ENCODE data around the gene ATP9B. TPM values are rescaled to one million over a fixed set of nuclear protein-coding genes. Genes with fewer than 3 reads are reported as not detected.

Gene ATP9B
- total and polyA plus RNA-seq, 4 donors: 7.1 to 31.4 (median 15.5) TPM

DNA sequence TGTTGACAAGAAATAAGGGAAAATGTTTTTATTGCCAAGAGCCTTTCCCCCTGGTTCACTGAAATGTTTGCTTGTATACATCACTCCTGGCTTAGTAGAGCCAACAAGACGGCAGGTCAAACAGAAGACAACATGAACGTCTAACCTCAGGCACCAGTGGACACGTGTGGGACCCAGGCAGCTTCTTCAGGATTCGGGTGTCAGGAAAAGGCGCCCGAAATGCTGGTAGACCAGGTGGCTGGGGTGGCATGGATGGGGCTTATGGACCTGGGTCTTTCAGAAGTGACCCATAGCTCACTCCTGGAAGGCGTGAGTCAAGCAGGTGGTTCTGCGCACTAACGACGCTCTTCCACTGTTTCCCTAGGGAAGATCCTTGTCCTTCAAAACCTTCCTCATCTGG is 303.3 kb downstream of the ATP9B start:
- Histone ChIP-seq H3K36me3 (ENCODE audit: control insufficient read depth in 4 of 4, insufficient read depth in 3 of 4, low read depth in 1 of 4, low read length in 3 of 4) (peaks cover 2 to 9% (median 5%) of the 10 kb centered on the region in 4 donors), H3K27ac (ENCODE audit: low read depth in 1 of 2, low read length in 2 of 2) (no peak overlapping the region), H3K4me3 (ENCODE audit: low read depth in 1 of 3, low read length in 3 of 3) (no peak overlapping the region), H3K9me3 (ENCODE audit: control insufficient read depth in 4 of 4, low read length in 3 of 4) (no peaks in the 10 kb centered on the region), H3K4me1 (ENCODE audit: control insufficient read depth in 4 of 4, insufficient read depth in 4 of 4, low read length in 3 of 4) (no peaks in the 10 kb centered on the region), H3K9ac (ENCODE audit: low read depth in 1 of 2, low read length in 2 of 2) (no peak overlapping the region), H3K27me3 (ENCODE audit: control insufficient read depth in 4 of 4, insufficient read depth in 4 of 4, low read length in 3 of 4) (no peaks in the 10 kb centered on the region)
- TF ChIP-seq HNF4G (IDR thresholded peaks at IDR 0.05) (no peak), SP1 (IDR thresholded peaks at IDR 0.05) (no peak), GABPA (IDR thresholded peaks at IDR 0.05 in 1 of 2, conservative IDR thresholded peaks at IDR 0.05 in 1 of 2) (no peak), JUND (IDR thresholded peaks at IDR 0.05) (no peak), RXRA (IDR thresholded peaks at IDR 0.05) (no peak), RAD21 (IDR thresholded peaks at IDR 0.05) (no peak), TAF1 (conservative IDR thresholded peaks at IDR 0.05) (no peak), FOXA2 (IDR thresholded peaks at IDR 0.05) (no peak), EGR1 (IDR thresholded peaks at IDR 0.05; ENCODE audit: low read depth in 2 of 2) (no peak), HNF4A (conservative IDR thresholded peaks at IDR 0.05) (no peak)
- TF ChIP-seq, protein P1, sequence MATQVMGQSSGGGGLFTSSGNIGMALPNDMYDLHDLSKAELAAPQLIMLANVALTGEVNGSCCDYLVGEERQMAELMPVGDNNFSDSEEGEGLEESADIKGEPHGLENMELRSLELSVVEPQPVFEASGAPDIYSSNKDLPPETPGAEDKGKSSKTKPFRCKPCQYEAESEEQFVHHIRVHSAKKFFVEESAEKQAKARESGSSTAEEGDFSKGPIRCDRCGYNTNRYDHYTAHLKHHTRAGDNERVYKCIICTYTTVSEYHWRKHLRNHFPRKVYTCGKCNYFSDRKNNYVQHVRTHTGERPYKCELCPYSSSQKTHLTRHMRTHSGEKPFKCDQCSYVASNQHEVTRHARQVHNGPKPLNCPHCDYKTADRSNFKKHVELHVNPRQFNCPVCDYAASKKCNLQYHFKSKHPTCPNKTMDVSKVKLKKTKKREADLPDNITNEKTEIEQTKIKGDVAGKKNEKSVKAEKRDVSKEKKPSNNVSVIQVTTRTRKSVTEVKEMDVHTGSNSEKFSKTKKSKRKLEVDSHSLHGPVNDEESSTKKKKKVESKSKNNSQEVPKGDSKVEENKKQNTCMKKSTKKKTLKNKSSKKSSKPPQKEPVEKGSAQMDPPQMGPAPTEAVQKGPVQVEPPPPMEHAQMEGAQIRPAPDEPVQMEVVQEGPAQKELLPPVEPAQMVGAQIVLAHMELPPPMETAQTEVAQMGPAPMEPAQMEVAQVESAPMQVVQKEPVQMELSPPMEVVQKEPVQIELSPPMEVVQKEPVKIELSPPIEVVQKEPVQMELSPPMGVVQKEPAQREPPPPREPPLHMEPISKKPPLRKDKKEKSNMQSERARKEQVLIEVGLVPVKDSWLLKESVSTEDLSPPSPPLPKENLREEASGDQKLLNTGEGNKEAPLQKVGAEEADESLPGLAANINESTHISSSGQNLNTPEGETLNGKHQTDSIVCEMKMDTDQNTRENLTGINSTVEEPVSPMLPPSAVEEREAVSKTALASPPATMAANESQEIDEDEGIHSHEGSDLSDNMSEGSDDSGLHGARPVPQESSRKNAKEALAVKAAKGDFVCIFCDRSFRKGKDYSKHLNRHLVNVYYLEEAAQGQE (IDR thresholded peaks at IDR 0.05): no peak
- TF ChIP-seq, protein P2, sequence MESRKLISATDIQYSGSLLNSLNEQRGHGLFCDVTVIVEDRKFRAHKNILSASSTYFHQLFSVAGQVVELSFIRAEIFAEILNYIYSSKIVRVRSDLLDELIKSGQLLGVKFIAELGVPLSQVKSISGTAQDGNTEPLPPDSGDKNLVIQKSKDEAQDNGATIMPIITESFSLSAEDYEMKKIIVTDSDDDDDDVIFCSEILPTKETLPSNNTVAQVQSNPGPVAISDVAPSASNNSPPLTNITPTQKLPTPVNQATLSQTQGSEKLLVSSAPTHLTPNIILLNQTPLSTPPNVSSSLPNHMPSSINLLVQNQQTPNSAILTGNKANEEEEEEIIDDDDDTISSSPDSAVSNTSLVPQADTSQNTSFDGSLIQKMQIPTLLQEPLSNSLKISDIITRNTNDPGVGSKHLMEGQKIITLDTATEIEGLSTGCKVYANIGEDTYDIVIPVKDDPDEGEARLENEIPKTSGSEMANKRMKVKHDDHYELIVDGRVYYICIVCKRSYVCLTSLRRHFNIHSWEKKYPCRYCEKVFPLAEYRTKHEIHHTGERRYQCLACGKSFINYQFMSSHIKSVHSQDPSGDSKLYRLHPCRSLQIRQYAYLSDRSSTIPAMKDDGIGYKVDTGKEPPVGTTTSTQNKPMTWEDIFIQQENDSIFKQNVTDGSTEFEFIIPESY (IDR thresholded peaks at IDR 0.05): no peak
- TF ChIP-seq, protein P3, sequence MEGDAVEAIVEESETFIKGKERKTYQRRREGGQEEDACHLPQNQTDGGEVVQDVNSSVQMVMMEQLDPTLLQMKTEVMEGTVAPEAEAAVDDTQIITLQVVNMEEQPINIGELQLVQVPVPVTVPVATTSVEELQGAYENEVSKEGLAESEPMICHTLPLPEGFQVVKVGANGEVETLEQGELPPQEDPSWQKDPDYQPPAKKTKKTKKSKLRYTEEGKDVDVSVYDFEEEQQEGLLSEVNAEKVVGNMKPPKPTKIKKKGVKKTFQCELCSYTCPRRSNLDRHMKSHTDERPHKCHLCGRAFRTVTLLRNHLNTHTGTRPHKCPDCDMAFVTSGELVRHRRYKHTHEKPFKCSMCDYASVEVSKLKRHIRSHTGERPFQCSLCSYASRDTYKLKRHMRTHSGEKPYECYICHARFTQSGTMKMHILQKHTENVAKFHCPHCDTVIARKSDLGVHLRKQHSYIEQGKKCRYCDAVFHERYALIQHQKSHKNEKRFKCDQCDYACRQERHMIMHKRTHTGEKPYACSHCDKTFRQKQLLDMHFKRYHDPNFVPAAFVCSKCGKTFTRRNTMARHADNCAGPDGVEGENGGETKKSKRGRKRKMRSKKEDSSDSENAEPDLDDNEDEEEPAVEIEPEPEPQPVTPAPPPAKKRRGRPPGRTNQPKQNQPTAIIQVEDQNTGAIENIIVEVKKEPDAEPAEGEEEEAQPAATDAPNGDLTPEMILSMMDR (IDR thresholded peaks at IDR 0.05; ENCODE audit: low read depth, low read length, missing input control): no peak
- TF ChIP-seq, protein P4, sequence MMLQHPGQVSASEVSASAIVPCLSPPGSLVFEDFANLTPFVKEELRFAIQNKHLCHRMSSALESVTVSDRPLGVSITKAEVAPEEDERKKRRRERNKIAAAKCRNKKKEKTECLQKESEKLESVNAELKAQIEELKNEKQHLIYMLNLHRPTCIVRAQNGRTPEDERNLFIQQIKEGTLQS (IDR thresholded peaks at IDR 0.05): no peak
- whole genome bisulfite sequencing: 95% methylated on average over 10 of the region's 10 CpGs
- no peak for DNase-seq (ENCODE audit: low spot score)

DNA sequence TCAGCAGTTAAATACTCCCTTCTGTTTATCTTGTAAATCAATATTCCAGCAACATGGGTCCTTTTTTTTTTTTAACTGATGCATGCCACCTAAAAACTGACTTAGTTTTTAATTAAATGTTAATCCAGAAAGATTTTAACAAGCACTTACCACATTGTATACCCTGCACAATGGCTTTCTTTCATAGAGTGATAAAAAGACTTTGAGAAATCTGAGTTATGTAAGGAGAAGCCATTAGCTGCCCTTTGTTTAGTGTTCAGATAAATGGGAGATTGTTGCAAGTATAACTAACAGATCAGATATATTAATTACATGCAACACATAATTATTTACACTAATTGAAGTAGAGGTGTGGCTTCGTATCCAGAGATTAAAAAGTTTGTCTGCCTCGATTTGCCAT is 303.8 kb downstream of the ATP9B start:
- WGBS: 88% methylated on average over 2 of the region's 2 CpGs
- Histone ChIP-seq H3K27ac (ENCODE audit: low read depth in 1 of 2, low read length in 2 of 2) (no peak overlapping the region), H3K4me3 (ENCODE audit: low read depth in 1 of 3, low read length in 3 of 3) (no peak overlapping the region), H3K36me3 (ENCODE audit: control insufficient read depth in 4 of 4, insufficient read depth in 3 of 4, low read depth in 1 of 4, low read length in 3 of 4) (peaks cover 4 to 13% (median 5%) of the 10 kb centered on the region in 4 donors), H3K27me3 (ENCODE audit: control insufficient read depth in 4 of 4, insufficient read depth in 4 of 4, low read length in 3 of 4) (no peaks in the 10 kb centered on the region), H3K4me1 (ENCODE audit: control insufficient read depth in 4 of 4, insufficient read depth in 4 of 4, low read length in 3 of 4) (no peaks in the 10 kb centered on the region), H3K9me3 (ENCODE audit: control insufficient read depth in 4 of 4, low read length in 3 of 4) (no peaks in the 10 kb centered on the region), H3K9ac (ENCODE audit: low read depth in 1 of 2, low read length in 2 of 2) (no peak overlapping the region)
- DNase-seq (ENCODE audit: low spot score): no peak
- TF ChIP-seq FOXA1 (IDR thresholded peaks at IDR 0.05): no peak
- no peak for TF ChIP-seq SP1 (IDR thresholded peaks at IDR 0.05)
- TF ChIP-seq HNF4A (conservative IDR thresholded peaks at IDR 0.05): no peak
- no peak for TF ChIP-seq EGR1 (IDR thresholded peaks at IDR 0.05; ENCODE audit: low read depth in 2 of 2)
- TF ChIP-seq, protein P2 (IDR thresholded peaks at IDR 0.05): no peak
- TF ChIP-seq JUND (IDR thresholded peaks at IDR 0.05): no peak
- no peak for TF ChIP-seq NR2F2 (IDR thresholded peaks at IDR 0.05)
- TF ChIP-seq TAF1 (conservative IDR thresholded peaks at IDR 0.05): no peak
- TF ChIP-seq FOXA2 (IDR thresholded peaks at IDR 0.05): no peak
- TF ChIP-seq, protein P4 (IDR thresholded peaks at IDR 0.05): no peak
- no peak for TF ChIP-seq RAD21 (IDR thresholded peaks at IDR 0.05)
- TF ChIP-seq HNF4G (IDR thresholded peaks at IDR 0.05): no peak
- TF ChIP-seq, protein P5, sequence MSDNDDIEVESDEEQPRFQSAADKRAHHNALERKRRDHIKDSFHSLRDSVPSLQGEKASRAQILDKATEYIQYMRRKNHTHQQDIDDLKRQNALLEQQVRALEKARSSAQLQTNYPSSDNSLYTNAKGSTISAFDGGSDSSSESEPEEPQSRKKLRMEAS (IDR thresholded peaks at IDR 0.05): no peak
- no peak for TF ChIP-seq YY1 (IDR thresholded peaks at IDR 0.05)
- TF ChIP-seq RXRA (IDR thresholded peaks at IDR 0.05): no peak

All from liver (tissue), 9 donors.